Mesendoderm (in vitro differentiated cells): Measurements from ENCODE around the gene ODAD4.

Experiments
- DNase-seq: peaks from one replicate; pipeline ENCODE4 v3.0.0; 2013
- H2AK5ac ChIP-seq: 2 replicates; pipeline ENCODE4 v1.6.1; 2013; ENCODE audit warnings: low read length, inconsistent platforms
- H2BK120ac ChIP-seq: 2 replicates; pipeline ENCODE4 v1.6.1; 2013; ENCODE audit warnings: low read depth, mild to moderate bottlenecking, low read length, moderate library complexity, mixed read lengths
- H2BK15ac ChIP-seq: replicated peaks from 2 replicates; pipeline ENCODE4 v1.6.1; 2013; ENCODE audit warnings: low read depth, mild to moderate bottlenecking, moderate library complexity
- H2BK5ac ChIP-seq: 2 replicates; pipeline ENCODE4 v1.6.1; 2013; ENCODE audit warnings: low read length, inconsistent platforms
- H3K18ac ChIP-seq: 2 replicates; pipeline ENCODE4 v1.6.1; 2013; ENCODE audit warnings: mild to moderate bottlenecking, low read length, mixed read lengths
- H3K23ac ChIP-seq: one replicate; pipeline ENCODE4 v1.6.1; 2013; ENCODE audit warnings: low read length
- H3K27ac ChIP-seq: 2 replicates; pipeline ENCODE4 v1.5.1; 2013; ENCODE audit warnings: low read depth, mild to moderate bottlenecking, inconsistent platforms, low read length, moderate library complexity
- H3K27me3 ChIP-seq: 2 replicates; pipeline ENCODE4 v1.6.1; 2013; ENCODE audit warnings: low read length, control low read depth, mild to moderate bottlenecking, inconsistent platforms; ENCODE audit not compliant: insufficient read depth, poor library complexity
- H3K36me3 ChIP-seq: 2 replicates; pipeline ENCODE4 v1.6.1; 2013; ENCODE audit warnings: low read length, inconsistent platforms; ENCODE audit not compliant: control insufficient read depth, insufficient read depth
- H3K4ac ChIP-seq: one replicate; pipeline ENCODE4 v1.6.1; 2013; ENCODE audit warnings: low read depth, mild to moderate bottlenecking, low read length, moderate library complexity
- H3K4me1 ChIP-seq: 2 replicates; pipeline ENCODE4 v1.6.1; 2013; ENCODE audit warnings: low read depth, low read length, inconsistent platforms; ENCODE audit not compliant: control insufficient read depth
- H3K4me2 ChIP-seq: 2 replicates; pipeline ENCODE4 v1.6.1; 2013; ENCODE audit warnings: low read length
- H3K4me3 ChIP-seq: 2 replicates; pipeline ENCODE4 v1.5.1; 2013; ENCODE audit warnings: mild to moderate bottlenecking, low read length
- H3K56ac ChIP-seq: one replicate; pipeline ENCODE4 v1.6.1; 2013; ENCODE audit warnings: low read length
- H3K79me1 ChIP-seq: 2 replicates; pipeline ENCODE4 v1.6.1; 2013; ENCODE audit warnings: low read length, inconsistent platforms
- H3K79me2 ChIP-seq: 2 replicates; pipeline ENCODE4 v1.6.1; 2013; ENCODE audit warnings: mild to moderate bottlenecking, low read length; ENCODE audit not compliant: control insufficient read depth, insufficient read depth
- H3K9ac ChIP-seq: 2 replicates; pipeline ENCODE4 v1.6.1; 2013; ENCODE audit warnings: low read length, inconsistent platforms
- H4K5ac ChIP-seq: one replicate; pipeline ENCODE4 v1.6.1; 2013; ENCODE audit warnings: low read length
- H4K8ac ChIP-seq: one replicate; pipeline ENCODE4 v1.6.1; 2013; ENCODE audit warnings: low read depth, mild to moderate bottlenecking, control low read depth, low read length, moderate library complexity
- WGBS: extraction: QIAGEN DNeasy Blood & Tissue Kit; methylation state at CpG from one replicate; pipeline ENCODE4 v1.1.7; 2013; ENCODE audit warnings: low lambda C conversion rate, missing lambda C conversion rate; ENCODE audit not compliant: insufficient coverage; ENCODE audit errors: extremely low coverage; 5-methylcytosine and 5-hydroxymethylcytosine counted together

The ODAD4 gene

GRCh38 chr17:41967141-41967920 lies 36.9 kb downstream of the ODAD4 start:
- H2BK5ac ChIP-seq = no peak overlapping the region
- H3K9ac ChIP-seq = peak overlapping the region; percentile 90
- no peaks in the 10 kb centered on the region for H3K79me2 ChIP-seq
- no peaks in the 10 kb centered on the region for H3K27me3 ChIP-seq
- H3K27ac ChIP-seq = peak overlapping the region; percentile 50
- no peak overlapping the region for H4K5ac ChIP-seq
- H3K36me3 ChIP-seq = peaks cover 7% of the 10 kb centered on the region
- H4K8ac ChIP-seq = peak overlapping the region; percentile 96
- peak overlapping the region; percentile 40 for H2BK120ac ChIP-seq
- peak overlapping the region; percentile 80 for H3K4me3 ChIP-seq
- H2BK15ac ChIP-seq = no peak overlapping the region
- peak overlapping the region; percentile 21 for H3K4ac ChIP-seq
- peak overlapping the region; percentile 45 for H3K4me2 ChIP-seq
- H3K56ac ChIP-seq = peak overlapping the region; percentile 90
- peak overlapping the region; percentile 59 for H3K23ac ChIP-seq
- no CpG with 5 or more reads among the region's 39 CpGs for WGBS
- peak overlapping the region; percentile 82 for H3K18ac ChIP-seq
- H3K4me1 ChIP-seq = peaks cover 2% of the 10 kb centered on the region
- DNase-seq = peak; percentile 36
- H3K79me1 ChIP-seq = peaks cover 11% of the 10 kb centered on the region
- H2AK5ac ChIP-seq = no peak overlapping the region

- Histone ChIP-seq H3K56ac (peak overlapping the region; percentile 90), H3K27ac (no peak overlapping the region), H3K4me2 (no peak overlapping the region), H2AK5ac (no peak overlapping the region), H3K79me1 (peaks cover 11% of the 10 kb centered on the region), H3K18ac (no peak overlapping the region), H3K4me1 (peaks cover 2% of the 10 kb centered on the region), H4K8ac (no peak overlapping the region), H3K36me3 (peaks cover 8% of the 10 kb centered on the region), H2BK120ac (no peak overlapping the region), H2BK15ac (no peak overlapping the region), H3K4me3 (no peak overlapping the region), H3K27me3 (no peaks in the 10 kb centered on the region), H2BK5ac (no peak overlapping the region), H3K4ac (no peak overlapping the region), H3K79me2 (no peaks in the 10 kb centered on the region), H4K5ac (no peak overlapping the region), H3K23ac (no peak overlapping the region), H3K9ac (no peak overlapping the region)
- WGBS = no CpG with 5 or more reads among the region's 37 CpGs
- no peak for DNase-seq
Measured at GRCh38 chr17:41967921-41968578, 37.6 kb downstream of the ODAD4 start.

GRCh38 chr17:41968676-41969075 lies 38.3 kb downstream of the ODAD4 start:
- Histone ChIP-seq H2BK120ac (no peak overlapping the region), H4K8ac (no peak overlapping the region), H2BK5ac (no peak overlapping the region), H3K79me1 (peaks cover 11% of the 10 kb centered on the region), H3K4me2 (no peak overlapping the region), H3K4me1 (peaks cover 2% of the 10 kb centered on the region), H3K36me3 (peaks cover 8% of the 10 kb centered on the region), H3K27ac (no peak overlapping the region), H3K27me3 (no peaks in the 10 kb centered on the region), H4K5ac (no peak overlapping the region), H3K9ac (no peak overlapping the region), H2BK15ac (no peak overlapping the region), H3K79me2 (no peaks in the 10 kb centered on the region), H3K56ac (no peak overlapping the region), H3K4ac (no peak overlapping the region), H3K18ac (no peak overlapping the region), H3K4me3 (no peak overlapping the region), H3K23ac (no peak overlapping the region), H2AK5ac (no peak overlapping the region)
- no peak for DNase-seq
- WGBS = no CpG with 5 or more reads among the region's 10 CpGs

DNA sequence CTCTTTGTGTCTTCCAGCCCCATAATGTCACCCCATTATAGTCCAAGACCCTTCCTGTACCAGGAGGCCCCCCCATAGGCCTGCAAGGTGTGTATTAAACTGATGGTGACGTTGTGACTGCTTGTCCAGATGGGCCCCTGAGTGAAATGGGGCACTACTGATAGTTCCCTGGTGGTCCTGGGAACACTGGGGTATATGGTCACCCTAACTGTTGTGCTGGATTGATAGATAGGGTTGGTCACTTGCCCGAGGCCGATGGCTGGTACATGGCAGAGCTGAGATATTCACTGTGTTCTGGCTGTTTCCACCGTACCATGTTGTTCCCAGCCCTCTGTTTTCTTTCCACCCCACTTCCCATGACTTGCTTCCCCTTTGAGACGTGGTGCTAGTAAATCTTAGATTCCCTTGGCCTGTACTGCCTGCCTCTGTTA lies 40.5 kb downstream of the ODAD4 start:
- Histone ChIP-seq H2BK5ac (no peak overlapping the region), H3K4me2 (no peak overlapping the region), H3K4ac (no peak overlapping the region), H2BK120ac (no peak overlapping the region), H3K9ac (no peak overlapping the region), H3K4me1 (peaks cover 2% of the 10 kb centered on the region), H3K18ac (no peak overlapping the region), H3K27me3 (no peaks in the 10 kb centered on the region), H4K8ac (no peak overlapping the region), H3K27ac (no peak overlapping the region), H3K79me2 (no peaks in the 10 kb centered on the region), H2AK5ac (no peak overlapping the region), H2BK15ac (no peak overlapping the region), H3K4me3 (no peak overlapping the region), H4K5ac (no peak overlapping the region), H3K36me3 (peaks cover 13% of the 10 kb centered on the region), H3K23ac (no peak overlapping the region), H3K56ac (no peak overlapping the region), H3K79me1 (peaks cover 11% of the 10 kb centered on the region)
- WGBS = no CpG with 5 or more reads among the region's 5 CpGs
- no peak for DNase-seq

DNA sequence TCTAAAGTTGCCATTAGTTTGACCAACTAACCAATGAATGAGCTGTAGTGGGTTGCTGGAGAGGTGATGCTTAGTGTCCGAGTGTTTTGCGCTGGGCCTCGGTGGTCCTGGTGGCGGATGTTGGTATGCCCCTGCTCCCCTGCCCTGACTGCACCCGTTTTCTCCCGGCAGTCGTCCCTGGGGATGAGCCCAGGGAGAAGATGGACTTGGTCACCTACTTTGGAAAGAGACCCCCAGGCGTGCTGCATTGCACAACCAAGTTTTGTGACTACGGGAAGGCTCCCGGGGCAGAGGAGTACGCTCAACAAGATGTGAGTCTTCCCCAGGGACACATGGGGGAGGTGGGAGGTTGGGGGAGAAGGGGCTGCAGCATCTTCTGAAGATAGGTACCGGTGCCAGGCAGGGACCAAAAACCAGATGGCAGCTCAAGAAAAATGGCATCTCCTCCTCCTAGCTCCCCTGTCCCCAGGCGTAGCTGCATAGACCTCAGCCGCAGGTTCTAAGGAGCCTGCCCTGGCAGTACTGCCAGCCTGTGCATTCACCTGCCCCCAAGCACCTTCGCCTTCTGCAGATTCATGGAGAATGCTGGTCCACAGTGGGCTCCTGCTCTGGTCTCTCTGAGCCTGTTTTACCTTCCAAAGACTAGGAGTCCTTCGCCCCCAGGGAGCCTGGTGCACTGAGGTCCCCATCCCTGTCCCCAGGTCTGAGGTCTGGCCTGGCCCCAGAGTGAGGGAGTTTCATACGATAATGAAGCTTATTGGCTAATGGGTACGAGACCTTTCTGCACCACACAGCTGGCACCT lies 41.5 kb downstream of the ODAD4 start:
- H3K9ac ChIP-seq = no peak overlapping the region
- H3K23ac ChIP-seq = no peak overlapping the region
- no peak overlapping the region for H4K8ac ChIP-seq
- peaks cover 11% of the 10 kb centered on the region for H3K79me1 ChIP-seq
- no peaks in the 10 kb centered on the region for H3K79me2 ChIP-seq
- WGBS = no CpG with 5 or more reads among the region's 18 CpGs
- no peak overlapping the region for H2BK120ac ChIP-seq
- no peak overlapping the region for H2BK15ac ChIP-seq
- no peak overlapping the region for H3K4me3 ChIP-seq
- no peak for DNase-seq
- no peak overlapping the region for H3K18ac ChIP-seq
- H3K36me3 ChIP-seq = peaks cover 13% of the 10 kb centered on the region
- H3K4ac ChIP-seq = no peak overlapping the region
- no peak overlapping the region for H3K56ac ChIP-seq
- H2AK5ac ChIP-seq = no peak overlapping the region
- H4K5ac ChIP-seq = no peak overlapping the region
- H3K4me1 ChIP-seq = no peaks in the 10 kb centered on the region
- no peak overlapping the region for H3K27ac ChIP-seq
- H3K4me2 ChIP-seq = no peak overlapping the region
- no peak overlapping the region for H2BK5ac ChIP-seq
- no peaks in the 10 kb centered on the region for H3K27me3 ChIP-seq
